Endothelial cell of umbilical vein (primary cell): ENCODE measurements around the gene MINAR2. TPM values are rescaled to one million over a fixed set of nuclear protein-coding genes. Genes with fewer than 3 reads are reported as not detected.

ENCODE experiments used
- BruUV-seq: library from RNA; stranded (reverse); fragments of 400-500 nt; replicated peaks from 2 replicates; lab custom pipeline; 2021; lab: Mats Ljungman, UMichigan
- CTCF ChIA-PET: fragments of 300-600, 350-600 bp; sonication (Branson Sonifier 250); formaldehyde crosslinking; loops from one replicate; lab custom pipeline; 2021; ENCODE audit warnings: antibody characterized with exemption, inconsistent platforms; lab: Charles Lee
- POLR2A ChIA-PET: fragments of 300-600, 350-600 bp; sonication (Branson Sonifier 250); formaldehyde crosslinking; loops from one replicate; lab custom pipeline; 2021; ENCODE audit warnings: antibody characterized with exemption, inconsistent platforms; lab: Charles Lee
- DNase-seq: peaks from one replicate; pipeline ENCODE4 v3.0.0-alpha.2; 2011; ENCODE audit warnings: low read depth, low spot score
- FAIRE-seq: peaks from 2 replicates; lab custom pipeline; 2011; peaks lifted over from hg19 to GRCh38; lab: Jason Lieb, UNC
- H2AFZ ChIP-seq: 2 replicates; pipeline ENCODE4 v1.6.0; 2012; ENCODE audit warnings: low read depth, low read length, control low read depth, inconsistent platforms
- H3K27ac ChIP-seq: 2 replicates; pipeline ENCODE4 v1.5.1; 2011; ENCODE audit warnings: low read depth, mild to moderate bottlenecking, control low read depth, low read length, moderate library complexity; ENCODE audit not compliant: insufficient read depth
- H3K27me3 ChIP-seq, 2 experiments: 2 replicates each; pipeline versions ENCODE4 v1.6.0 to v1.6.1; 2011; ENCODE audit warnings: low read length in 2 of 2, mixed read lengths in 1 of 2; ENCODE audit not compliant: control insufficient read depth in 2 of 2, insufficient read depth in 2 of 2
- H3K36me3 ChIP-seq, 2 experiments: 2 replicates in 1 of 2; 3 replicates in 1 of 2; pipeline ENCODE4 v1.5.1; 2011; ENCODE audit warnings: low read length in 2 of 2, mild to moderate bottlenecking in 1 of 2, moderate library complexity in 1 of 2; ENCODE audit not compliant: control insufficient read depth in 2 of 2, insufficient read depth in 2 of 2; ENCODE audit errors: extremely low read depth in 1 of 2
- H3K4me1 ChIP-seq: 3 replicates; pipeline ENCODE4 v1.5.1; 2011; ENCODE audit warnings: mild to moderate bottlenecking, low read length; ENCODE audit not compliant: control insufficient read depth, insufficient read depth; ENCODE audit errors: extremely low read depth
- H3K4me2 ChIP-seq: 2 replicates; pipeline ENCODE4 v1.6.1; 2011; ENCODE audit warnings: low read length, control low read depth, mixed read lengths; ENCODE audit not compliant: insufficient read depth
- H3K4me3 ChIP-seq, 3 experiments: fragments of 200-600 bp in 1 of 3; sonication (generic), shearing (Covaris generic) in 1 of 3; replicated peaks in 1 of 3; 2 replicates each; pipeline ENCODE4 v1.5.1; 2011 to 2016; ENCODE audit warnings: control low read depth in 3 of 3, low read length in 3 of 3, mild to moderate bottlenecking in 2 of 3, inconsistent platforms in 1 of 3, low read depth in 1 of 3, moderate library complexity in 1 of 3; ENCODE audit not compliant: insufficient read depth in 1 of 3
- H3K79me2 ChIP-seq: 2 replicates; pipeline ENCODE4 v1.6.0; 2012; ENCODE audit warnings: low read length, inconsistent platforms; ENCODE audit not compliant: control insufficient read depth, insufficient read depth
- H3K9ac ChIP-seq: replicated peaks from 2 replicates; pipeline ENCODE3; 2011; ENCODE audit warnings: low read length, control low read depth; ENCODE audit not compliant: insufficient read depth; ENCODE audit errors: extremely low read depth
- H3K9me1 ChIP-seq: replicated peaks from 3 replicates; pipeline ENCODE4 v1.6.0; 2011; ENCODE audit warnings: mild to moderate bottlenecking, low read length; ENCODE audit not compliant: control insufficient read depth, insufficient read depth; ENCODE audit errors: extremely low read depth
- H3K9me3 ChIP-seq: replicated peaks from 2 replicates; pipeline ENCODE4 v1.5.1; 2012; ENCODE audit warnings: low read length, inconsistent platforms; ENCODE audit not compliant: control insufficient read depth, insufficient read depth
- H4K20me1 ChIP-seq: replicated peaks from 2 replicates; pipeline ENCODE3; 2011; ENCODE audit warnings: mild to moderate bottlenecking, low read length; ENCODE audit not compliant: control insufficient read depth, insufficient read depth; ENCODE audit errors: extremely low read depth
- EZH2 ChIP-seq: IDR thresholded peaks from 2 replicates; pipeline ENCODE4 v1.6.1; 2012; ENCODE audit warnings: borderline replicate concordance, low read depth, mild to moderate bottlenecking, moderate library complexity, low read length, inconsistent platforms; ENCODE audit not compliant: severe bottlenecking
- FOS ChIP-seq: IDR thresholded peaks from 2 replicates; pipeline ENCODE4 v1.6.1; 2011; ENCODE audit warnings: mild to moderate bottlenecking, low read length, moderate library complexity, borderline replicate concordance; ENCODE audit not compliant: insufficient read depth
- GATA2 ChIP-seq: IDR thresholded peaks from 2 replicates; pipeline ENCODE4 v1.7.0; 2011; ENCODE audit warnings: low read depth, mild to moderate bottlenecking, moderate library complexity, mixed read lengths, low read length; ENCODE audit not compliant: insufficient read length, insufficient read depth
- JUN ChIP-seq: IDR thresholded peaks from 2 replicates; pipeline ENCODE4 v1.6.1; 2011; ENCODE audit warnings: borderline replicate concordance, low read depth; ENCODE audit not compliant: insufficient read length, insufficient read depth
- MAX ChIP-seq: IDR thresholded peaks from 2 replicates; pipeline ENCODE4 v1.6.1; 2011; ENCODE audit not compliant: insufficient read depth, insufficient read length
- MYC ChIP-seq: IDR thresholded peaks from one replicate; pipeline ENCODE4 v1.6.1; 2011; ENCODE audit warnings: mild to moderate bottlenecking, low read depth, low read length
- POLR2A ChIP-seq: IDR thresholded peaks from 2 replicates; pipeline ENCODE4 v1.6.1; 2012; ENCODE audit warnings: low read depth, mild to moderate bottlenecking, control low read depth, low read length
- POLR2AphosphoS5 ChIP-seq: IDR thresholded peaks from 2 replicates; pipeline ENCODE4 v1.6.1; 2012; ENCODE audit warnings: low read depth, mild to moderate bottlenecking, control low read depth, low read length, moderate library complexity; ENCODE audit not compliant: insufficient read depth
- dilution Hi-C: fragments of 300-500 bp; cut with MboI; formaldehyde crosslinking; loops from one replicate; pipeline ENCODE4 v1.15.0; 2019; ENCODE audit warnings: low sequenced_read_pairs; ENCODE audit not compliant: extremely low pct_ligation_motif_present
- intact Hi-C: fragments of 100-400 bp; cut with micrococcal nuclease; formaldehyde crosslinking; loops from one replicate; pipeline ENCODE4 v1.10.0; 2022
- polyA plus RNA-seq, 4 experiments: library from polyadenylated mRNA; depleted of rRNA in 3 of 4; stranded (reverse) in 3 of 4; unstranded in 1 of 4; fragments of >200 nt; gene quantifications; 2 replicates each; pipeline versions ENCODE4 v1.2.1 to v1.2.3, GENCODE V29; 2011 to 2012; ENCODE audit warnings: missing spikeins in 1 of 4
- total RNA-seq: library from RNA; stranded (reverse); gene quantifications from 2 replicates; pipeline ENCODE4 v1.2.3, GENCODE V29; 2021
- TF ChIP-seq, protein P1 (sequence below), 2 donors: IDR thresholded peaks; 1 replicate in 1 of 2; 2 replicates in 1 of 2; pipeline ENCODE4 v1.5.1; 2011; ENCODE audit warnings: low read length in 2 of 2, mild to moderate bottlenecking in 2 of 2, moderate library complexity in 2 of 2, control low read depth in 1 of 2, inconsistent platforms in 1 of 2, low read depth in 1 of 2; ENCODE audit not compliant: insufficient read depth in 1 of 2; ENCODE audit errors: extremely low read depth in 1 of 2

The MINAR2 gene
- total and polyA plus RNA-seq, 2 donors (not counting 3 experiments of a cell fraction or from before 2014, with no cell fraction given), result not detected

GRCh38 chr5:129807162-129807814 lies 59.4 kb downstream of the MINAR2 start:
- no peak for FAIRE-seq
- no TSS peak for BruUV-seq
- TF ChIP-seq, protein P1, sequence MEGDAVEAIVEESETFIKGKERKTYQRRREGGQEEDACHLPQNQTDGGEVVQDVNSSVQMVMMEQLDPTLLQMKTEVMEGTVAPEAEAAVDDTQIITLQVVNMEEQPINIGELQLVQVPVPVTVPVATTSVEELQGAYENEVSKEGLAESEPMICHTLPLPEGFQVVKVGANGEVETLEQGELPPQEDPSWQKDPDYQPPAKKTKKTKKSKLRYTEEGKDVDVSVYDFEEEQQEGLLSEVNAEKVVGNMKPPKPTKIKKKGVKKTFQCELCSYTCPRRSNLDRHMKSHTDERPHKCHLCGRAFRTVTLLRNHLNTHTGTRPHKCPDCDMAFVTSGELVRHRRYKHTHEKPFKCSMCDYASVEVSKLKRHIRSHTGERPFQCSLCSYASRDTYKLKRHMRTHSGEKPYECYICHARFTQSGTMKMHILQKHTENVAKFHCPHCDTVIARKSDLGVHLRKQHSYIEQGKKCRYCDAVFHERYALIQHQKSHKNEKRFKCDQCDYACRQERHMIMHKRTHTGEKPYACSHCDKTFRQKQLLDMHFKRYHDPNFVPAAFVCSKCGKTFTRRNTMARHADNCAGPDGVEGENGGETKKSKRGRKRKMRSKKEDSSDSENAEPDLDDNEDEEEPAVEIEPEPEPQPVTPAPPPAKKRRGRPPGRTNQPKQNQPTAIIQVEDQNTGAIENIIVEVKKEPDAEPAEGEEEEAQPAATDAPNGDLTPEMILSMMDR (IDR thresholded peaks at IDR 0.05; ENCODE audit: extremely low read depth in 1 of 2, insufficient read depth in 1 of 2, low read depth in 1 of 2, low read length in 2 of 2), result no peak
- TF ChIP-seq JUN (no peak), MAX (no peak), MYC (no peak), FOS (no peak), EZH2 (no peak), GATA2 (no peak), POLR2AphosphoS5 (no peak), POLR2A (no peak)
- no peaks in the 10 kb centered on the region for H3K36me3 ChIP-seq
- H2AFZ ChIP-seq, result no peak overlapping the region
- dilution Hi-C loops, result no loop called here
- H3K4me1 ChIP-seq, result no peaks in the 10 kb centered on the region
- H3K27me3 ChIP-seq, result no peaks in the 10 kb centered on the region
- no peaks in the 10 kb centered on the region for H3K9me1 ChIP-seq
- H3K27ac ChIP-seq, result no peak overlapping the region
- H3K79me2 ChIP-seq, result no peaks in the 10 kb centered on the region
- H3K4me3 ChIP-seq, result no peak overlapping the region
- H4K20me1 ChIP-seq, result no peaks in the 10 kb centered on the region
- POLR2A ChIA-PET, result no interaction called here
- no peaks in the 10 kb centered on the region for H3K9me3 ChIP-seq
- CTCF ChIA-PET, result no interaction called here
- DNase-seq, result no peak
- no peak overlapping the region for H3K9ac ChIP-seq
- no peak overlapping the region for H3K4me2 ChIP-seq
- intact Hi-C loops, result no loop called here

Other genes with a start within 250 kb of the MINAR2 start
- gene CHSY3, start 156.4 kb downstream of the MINAR2 start, total RNA-seq, result 6.8 and 8.4 TPM in 2 replicates
- 2.2 and 2.8 TPM in 2 replicates for gene CHSY3, start 156.4 kb downstream of the MINAR2 start, polyA plus RNA-seq